H1 (cell line): Measurements from ENCODE around the gene NHS. TPM values are rescaled to one million over a fixed set of nuclear protein-coding genes. Genes with fewer than 3 reads are reported as not detected.

Experiments
- CTCF ChIA-PET: fragments of 300-600 bp; sonication (Branson Sonifier 250); formaldehyde crosslinking; loops from one replicate; lab custom pipeline; 2021; ENCODE audit not compliant: partially characterized antibody; lab: Charles Lee
- POLR2A ChIA-PET: fragments of 300-600 bp; sonication (Branson Sonifier 250); formaldehyde crosslinking; loops from one replicate; lab custom pipeline; 2021; ENCODE audit warnings: inconsistent platforms; ENCODE audit not compliant: partially characterized antibody; lab: Charles Lee
- DNase-seq, 2 experiments: peaks; one replicate each; pipeline versions ENCODE4 v3.0.0 to v3.0.0-alpha.2; 2010 to 2022; ENCODE audit warnings: low spot score in 2 of 2, low read depth in 1 of 2, mixed read lengths in 1 of 2
- FAIRE-seq: peaks from 2 replicates; lab custom pipeline; 2011; peaks lifted over from hg19 to GRCh38; lab: Jason Lieb, UNC
- H2AFZ ChIP-seq: 2 replicates; pipeline ENCODE4 v1.8.1; 2012; ENCODE audit warnings: low read length, inconsistent platforms
- H2AK5ac ChIP-seq: 2 replicates; pipeline ENCODE4 v1.6.1; 2013; ENCODE audit warnings: low read depth, low read length
- H2BK120ac ChIP-seq: replicated peaks from 2 replicates; pipeline ENCODE3; 2013; ENCODE audit warnings: low read depth, low read length, inconsistent platforms
- H2BK12ac ChIP-seq: 2 replicates; pipeline ENCODE4 v1.6.1; 2013; ENCODE audit warnings: low read depth, low read length
- H2BK15ac ChIP-seq: 2 replicates; pipeline ENCODE4 v1.6.1; 2013; ENCODE audit warnings: low read length
- H2BK20ac ChIP-seq: 2 replicates; pipeline ENCODE4 v1.6.1; 2013; ENCODE audit warnings: low read length
- H2BK5ac ChIP-seq: 2 replicates; pipeline ENCODE4 v1.6.1; 2013; ENCODE audit warnings: low read depth, low read length
- H3K14ac ChIP-seq: 2 replicates; pipeline ENCODE4 v1.6.1; 2013; ENCODE audit warnings: inconsistent platforms; ENCODE audit not compliant: insufficient read length
- H3K18ac ChIP-seq: 2 replicates; pipeline ENCODE4 v1.6.1; 2013; ENCODE audit warnings: low read length; ENCODE audit errors: extremely low read depth
- H3K23ac ChIP-seq: 2 replicates; pipeline ENCODE4 v1.6.1; 2013; ENCODE audit warnings: inconsistent platforms; ENCODE audit not compliant: insufficient read length
- H3K23me2 ChIP-seq: 2 replicates; pipeline ENCODE4 v1.6.1; 2013; ENCODE audit warnings: low read depth, low read length
- H3K27ac ChIP-seq: 2 replicates; pipeline ENCODE4 v1.6.1; 2011; ENCODE audit warnings: low read depth, low read length, inconsistent platforms
- H3K27me3 ChIP-seq, 4 experiments: replicated peaks in 1 of 4; 1 replicate in 1 of 4; 2 replicates in 3 of 4; pipeline versions ENCODE4 v1.6.1 to v1.8.1; 2011 to 2013; ENCODE audit warnings: low read length in 3 of 4, mild to moderate bottlenecking in 3 of 4, inconsistent platforms in 2 of 4, mixed read lengths in 2 of 4, moderate library complexity in 1 of 4; ENCODE audit not compliant: control insufficient read depth in 3 of 4, insufficient read depth in 3 of 4; ENCODE audit errors: extremely low read depth in 1 of 4
- H3K36me3 ChIP-seq, 4 experiments: 2 replicates each; pipeline versions ENCODE4 v1.6.1 to v1.8.1; 2011 to 2013; ENCODE audit warnings: mild to moderate bottlenecking in 4 of 4, low read length in 3 of 4, moderate library complexity in 2 of 4, control low read depth in 1 of 4, inconsistent platforms in 1 of 4; ENCODE audit not compliant: insufficient read depth in 4 of 4, control insufficient read depth in 2 of 4
- H3K4ac ChIP-seq: replicated peaks from 2 replicates; pipeline ENCODE3; 2013; ENCODE audit warnings: low read length, low read depth, mixed read lengths, inconsistent platforms; ENCODE audit not compliant: insufficient read length
- H3K4me1 ChIP-seq, 4 experiments: replicated peaks in 1 of 4; 1 replicate in 1 of 4; 2 replicates in 3 of 4; pipeline versions ENCODE4 v1.6.1 to v1.8.1; 2011 to 2013; ENCODE audit warnings: low read length in 3 of 4, inconsistent platforms in 2 of 4, mixed read lengths in 1 of 4; ENCODE audit not compliant: insufficient read depth in 4 of 4, control insufficient read depth in 3 of 4
- H3K4me2 ChIP-seq, 2 experiments: 2 replicates each; pipeline versions ENCODE4 v1.6.1 to v1.8.1; 2011 to 2013; ENCODE audit warnings: low read depth in 2 of 2, low read length in 2 of 2, control low read depth in 1 of 2, inconsistent platforms in 1 of 2, mild to moderate bottlenecking in 1 of 2; ENCODE audit not compliant: insufficient read depth in 1 of 2
- H3K4me3 ChIP-seq, 4 experiments: fragments of 200-600, 300-600 bp in 1 of 4; sonication (generic), shearing (Covaris generic), sonication (Bioruptor Twin) in 1 of 4; 2 replicates each; pipeline versions ENCODE4 v1.5.1 to v1.8.1; 2011 to 2016; ENCODE audit warnings: low read length in 4 of 4, low read depth in 3 of 4, control low read depth in 2 of 4, inconsistent platforms in 2 of 4, mild to moderate bottlenecking in 2 of 4, mixed read lengths in 1 of 4, moderate library complexity in 1 of 4; ENCODE audit not compliant: insufficient read depth in 2 of 4; ENCODE audit errors: extremely low read depth in 1 of 4
- H3K56ac ChIP-seq: replicated peaks from 2 replicates; pipeline ENCODE3; 2013; ENCODE audit warnings: low read depth, mild to moderate bottlenecking, mixed read lengths, low read length, inconsistent platforms; ENCODE audit not compliant: insufficient read length
- H3K79me1 ChIP-seq: 2 replicates; pipeline ENCODE4 v1.6.1; 2013; ENCODE audit warnings: low read depth, low read length, control low read depth
- H3K79me2 ChIP-seq, 2 experiments: 2 replicates each; pipeline versions ENCODE4 v1.6.1 to v1.8.1; 2012 to 2013; ENCODE audit warnings: low read length in 2 of 2, mild to moderate bottlenecking in 2 of 2, inconsistent platforms in 1 of 2; ENCODE audit not compliant: insufficient read depth in 2 of 2, control insufficient read depth in 1 of 2
- H3K9ac ChIP-seq, 4 experiments: replicated peaks in 1 of 4; 1 replicate in 1 of 4; 2 replicates in 3 of 4; pipeline versions ENCODE4 v1.6.1 to v1.8.1; 2011 to 2013; ENCODE audit warnings: low read depth in 3 of 4, low read length in 3 of 4, control low read depth in 2 of 4, mild to moderate bottlenecking in 2 of 4, moderate library complexity in 2 of 4, inconsistent platforms in 1 of 4; ENCODE audit errors: extremely low read depth in 1 of 4
- H3K9me3 ChIP-seq, 2 experiments: 2 replicates each; pipeline versions ENCODE4 v1.6.1 to v1.8.1; 2012 to 2013; ENCODE audit warnings: mild to moderate bottlenecking in 2 of 2, moderate library complexity in 2 of 2, control low read depth in 1 of 2, inconsistent platforms in 1 of 2, low read depth in 1 of 2, low read length in 1 of 2, mixed read lengths in 1 of 2; ENCODE audit not compliant: insufficient read depth in 2 of 2
- H4K20me1 ChIP-seq, 2 experiments: replicated peaks in 1 of 2; 2 replicates each; pipeline versions ENCODE3 to v1.8.1; 2011 to 2013; ENCODE audit warnings: inconsistent platforms in 2 of 2, low read length in 2 of 2, mild to moderate bottlenecking in 1 of 2; ENCODE audit not compliant: insufficient read depth in 2 of 2, control insufficient read depth in 1 of 2
- H4K5ac ChIP-seq: 2 replicates; pipeline ENCODE4 v1.6.1; 2013; ENCODE audit warnings: low read length, low read depth, mixed read lengths, inconsistent platforms; ENCODE audit not compliant: insufficient read length
- H4K8ac ChIP-seq: 2 replicates; pipeline ENCODE4 v1.8.0; 2013; ENCODE audit warnings: mild to moderate bottlenecking, moderate library complexity, low read length, inconsistent platforms; ENCODE audit not compliant: insufficient read depth; ENCODE audit errors: extremely low read depth
- H4K91ac ChIP-seq: replicated peaks from 2 replicates; pipeline ENCODE3; 2013; ENCODE audit warnings: low read length, mixed read lengths, inconsistent platforms; ENCODE audit not compliant: insufficient read length
- CBX8 ChIP-seq: fragments of 300-800, 300-1000 bp; sonication (generic); IDR thresholded peaks from 2 replicates; pipeline ENCODE4 v1.7.1; 2016; ENCODE audit warnings: low read depth, low read length, borderline replicate concordance
- EGR1 ChIP-seq: IDR thresholded peaks from 2 replicates; pipeline ENCODE4 v1.6.1; 2011; ENCODE audit warnings: low read depth, low read length, borderline replicate concordance
- NANOG ChIP-seq: IDR thresholded peaks from 2 replicates; pipeline ENCODE4 v1.6.1; 2011; ENCODE audit warnings: low read length, low read depth, mild to moderate bottlenecking, inconsistent platforms; ENCODE audit not compliant: insufficient read depth, poor library complexity, severe bottlenecking
- PHF8 ChIP-seq: fragments of 200-600 bp; sonication (generic); conservative IDR thresholded peaks from 2 replicates; pipeline ENCODE4 v1.7.1; 2012; ENCODE audit warnings: low read depth, mild to moderate bottlenecking, inconsistent platforms, low read length, moderate library complexity
- RAD21 ChIP-seq, 2 experiments: IDR thresholded peaks in 1 of 2; conservative IDR thresholded peaks in 1 of 2; 2 replicates each; pipeline ENCODE4 v1.6.1; 2011; ENCODE audit warnings: low read depth in 2 of 2, low read length in 2 of 2, improper control_type of control experiment in 1 of 2, inconsistent platforms in 1 of 2, mild to moderate bottlenecking in 1 of 2, moderate library complexity in 1 of 2
- SUZ12 ChIP-seq: fragments of 200-600 bp; sonication (generic); IDR thresholded peaks from 2 replicates; pipeline ENCODE4 v1.6.1; 2012; ENCODE audit warnings: mild to moderate bottlenecking, inconsistent platforms, low read length, moderate library complexity, mixed read lengths
- TBP ChIP-seq: IDR thresholded peaks from 2 replicates; pipeline ENCODE4 v1.6.1; 2011; ENCODE audit warnings: low read depth, low read length, improper control_type of control experiment
- TEAD4 ChIP-seq: IDR thresholded peaks from 2 replicates; pipeline ENCODE4 v1.6.1; 2012; ENCODE audit warnings: low read depth, low read length, inconsistent platforms, mixed read lengths
- WGBS, 2 experiments: shearing (Covaris generic) in 1 of 2; methylation state at CpG; one replicate each; pipeline versions ENCODE4 v1.1.6 to v1.1.7; 2013 to 2015; ENCODE audit warnings: low lambda C conversion rate in 2 of 2, mixed read lengths in 2 of 2, inconsistent platforms in 1 of 2, low coverage in 1 of 2, missing lambda C conversion rate in 1 of 2; ENCODE audit not compliant: insufficient replicate concordance in 2 of 2, insufficient coverage in 1 of 2, insufficient read length in 1 of 2; ENCODE audit errors: extremely low coverage in 1 of 2, missing lambda C conversion rate in 1 of 2; 5-methylcytosine and 5-hydroxymethylcytosine counted together
- polyA plus RNA-seq, 7 experiments: library from polyadenylated mRNA; depleted of rRNA in 3 of 7; stranded (reverse) in 5 of 7; unstranded in 2 of 7; fragments of >200 nt in 5 of 7; fragments of 200-250 nt in 2 of 7; gene quantifications; 1 replicate in 5 of 7; 2 replicates in 1 of 7; 4 replicates in 1 of 7; pipeline versions ENCODE4 v1.2.1 to v1.2.3, GENCODE V29; 2011 to 2013; ENCODE audit warnings: missing spikeins in 2 of 7, mixed read lengths in 2 of 7
- total RNA-seq: library from RNA; stranded (reverse); fragmentation: NEBNext Ultra II Directional; extraction: Animal tissue kit (Norgen Biotek cat#: 25700); gene quantifications from 2 replicates; pipeline ENCODE4 v1.2.1, GENCODE V29; 2021

The NHS gene
- total and polyA plus RNA-seq, 2 of the 8 experiments (the other 6 are each of a cell fraction or from before 2014, with no cell fraction given) = 2.2 to 6.7 TPM

DNA sequence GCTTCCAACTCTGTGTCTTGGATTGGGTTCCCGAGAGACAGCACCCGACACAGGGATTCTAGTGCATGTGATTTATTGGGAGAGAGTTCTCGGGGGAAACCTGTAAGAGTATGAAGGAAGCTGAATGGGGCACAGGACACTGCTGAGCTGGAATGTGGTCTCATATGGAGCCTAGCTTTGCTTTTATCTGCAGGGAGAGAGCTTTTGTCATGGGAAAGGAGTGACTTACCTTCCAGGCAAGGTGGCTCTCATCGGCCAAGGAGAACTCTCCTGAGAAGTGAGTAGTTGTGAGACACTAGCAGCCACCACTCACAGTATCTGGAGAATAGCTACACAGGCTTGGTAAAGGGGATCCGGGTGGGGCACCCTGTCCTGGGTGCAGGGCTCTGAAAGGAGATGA lies 124.5 kb downstream of the NHS start:
- no peak overlapping the region for H3K56ac ChIP-seq
- DNase-seq (no peak), FAIRE-seq (no peak)
- H2BK5ac ChIP-seq = no peak overlapping the region
- H3K4me1 ChIP-seq = 0 out of 7 replicates have a peak, but pooled peaks cover 0 to 4% (median 1%) of the 10 kb centered on the region in 4 experiments
- no peak overlapping the region for H2BK15ac ChIP-seq
- H3K9ac ChIP-seq = no peak overlapping the region
- no peaks in the 10 kb centered on the region for H4K20me1 ChIP-seq
- H3K36me3 ChIP-seq = no peaks in the 10 kb centered on the region
- no peak overlapping the region for H3K14ac ChIP-seq
- no peak overlapping the region for H3K23ac ChIP-seq
- H3K18ac ChIP-seq = no peak overlapping the region; the same call in none of the 2 replicates
- no peak overlapping the region for H3K27ac ChIP-seq
- no peak overlapping the region for H4K5ac ChIP-seq
- H2AK5ac ChIP-seq = no peak overlapping the region
- CTCF ChIA-PET = no interaction called here
- no peaks in the 10 kb centered on the region for H3K9me3 ChIP-seq
- no peak overlapping the region for H2BK120ac ChIP-seq
- no peaks in the 10 kb centered on the region for H3K27me3 ChIP-seq
- H2BK12ac ChIP-seq = no peak overlapping the region
- no peaks in the 10 kb centered on the region for H3K23me2 ChIP-seq
- no peak overlapping the region for H4K91ac ChIP-seq
- H3K4me3 ChIP-seq = no peak overlapping the region; a peak in 1 of 8 replicates
- WGBS, 2 experiments = 82% methylated on average over 4 of the region's 5 CpGs; no CpG with 5 or more reads in 1 of the 2 experiments
- no peak overlapping the region for H4K8ac ChIP-seq
- POLR2A ChIA-PET = no interaction called here
- no peak for TF ChIP-seq PHF8
- TF ChIP-seq EGR1 = no peak
- peak; percentile 61; the same call in 1 of the 2 replicates for TF ChIP-seq TEAD4
- TF ChIP-seq NANOG = no peak
- no peak for TF ChIP-seq RAD21 (IDR thresholded peaks at IDR 0.05 in 1 of 2, conservative IDR thresholded peaks at IDR 0.05 in 1 of 2; ENCODE audit: low read depth in 2 of 2, low read length in 2 of 2)
- TF ChIP-seq TBP = no peak
- TF ChIP-seq CBX8 = no peak
- no peak for TF ChIP-seq SUZ12
- H3K4ac ChIP-seq = no peak overlapping the region
- H2BK20ac ChIP-seq = no peak overlapping the region
- no peaks in the 10 kb centered on the region for H3K79me1 ChIP-seq
- no peaks in the 10 kb centered on the region for H3K79me2 ChIP-seq
- H3K4me2 ChIP-seq = peak overlapping the region in 1 of 2 experiments; percentile 3; a peak in 1 of 4 replicates
- no peak overlapping the region for H2AFZ ChIP-seq
